CD4-positive, alpha-beta T cell treated with Interleukin-15 for 1 hour (primary cell): ENCODE measurements around the gene PSMD3.

ENCODE experiments used
- DNase-seq: peaks from one replicate; pipeline ENCODE4 v3.0.0-alpha.2; 2020

PSMD3 gene

DNA sequence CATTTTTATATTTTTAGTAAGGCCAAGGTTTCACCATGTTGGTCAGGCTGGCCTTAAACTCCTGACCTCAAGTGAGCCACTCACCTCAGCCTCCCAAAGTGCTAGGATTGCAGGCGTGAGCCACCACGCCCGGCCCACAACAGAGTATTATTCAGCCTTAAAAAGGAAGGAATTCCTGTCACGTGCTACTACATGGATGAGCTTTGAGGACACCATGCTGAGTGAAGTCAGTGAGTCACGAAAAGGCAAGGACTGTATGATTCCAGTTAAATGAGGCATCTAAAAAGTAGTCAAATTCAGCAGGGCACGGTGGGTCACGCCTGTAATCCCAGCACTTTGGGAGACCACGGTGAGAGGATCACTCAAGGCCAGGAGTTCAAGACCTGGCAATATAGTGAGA, 44.3 kb downstream of the PSMD3 start:
- DNase-seq = no peak

DNA sequence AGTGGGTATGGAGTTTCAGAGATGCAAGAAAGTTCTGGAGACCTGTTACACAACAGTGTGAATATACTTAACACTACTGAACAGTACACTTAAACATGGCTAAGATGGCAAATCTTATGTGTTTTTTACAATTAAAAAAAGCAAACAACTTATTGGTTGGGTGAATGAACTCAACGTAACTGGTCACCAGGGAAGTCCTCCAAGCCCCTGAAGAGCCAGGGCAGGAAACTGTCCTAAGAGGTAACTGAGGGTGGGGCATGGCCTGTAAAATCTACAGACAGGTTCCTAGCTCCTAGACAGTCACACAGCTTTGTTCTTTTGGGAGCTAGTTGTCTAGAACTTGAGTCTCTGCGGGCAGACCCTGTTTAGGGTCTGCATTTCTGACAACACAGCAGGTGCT, 45.0 kb downstream of the PSMD3 start:
- DNase-seq = no peak

DNA sequence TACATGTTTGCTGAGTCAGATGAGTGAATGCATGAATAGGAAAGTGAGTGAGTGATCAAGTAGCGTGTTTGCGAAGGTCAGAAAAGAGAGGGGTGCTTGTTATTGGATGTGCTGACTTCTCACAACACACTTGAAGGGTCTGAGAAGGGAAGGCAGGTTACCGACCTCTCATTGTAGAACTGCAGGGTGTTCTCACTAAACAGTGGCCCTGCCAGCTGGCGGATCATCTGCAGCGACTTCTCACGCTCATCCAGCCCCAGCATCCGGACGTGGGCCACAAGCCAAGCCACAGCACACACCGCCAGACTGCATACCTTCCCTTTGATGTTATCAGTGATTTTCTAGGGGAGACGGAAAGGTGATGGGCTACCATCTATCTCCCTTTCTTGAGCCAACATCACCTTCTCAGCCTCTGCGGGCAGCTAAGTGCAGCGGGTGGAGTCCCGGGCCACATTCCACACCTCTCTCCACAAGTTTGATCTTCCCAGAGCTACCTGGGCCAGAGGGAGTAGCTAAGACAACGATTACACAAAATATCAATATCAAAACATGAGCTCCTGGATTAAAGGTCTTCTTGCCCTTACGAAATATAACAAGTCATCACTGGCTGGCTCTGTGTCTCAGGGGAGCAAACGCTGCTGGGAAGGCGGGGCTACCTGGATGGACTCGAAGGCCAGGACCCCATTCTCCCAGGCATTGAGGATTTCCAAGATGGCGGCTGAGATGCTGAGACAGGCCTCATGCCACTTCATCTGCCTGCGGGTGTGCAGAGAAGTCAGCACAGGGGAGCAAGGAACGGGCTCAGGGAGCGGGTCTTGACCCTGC, 45.6 kb downstream of the PSMD3 start:
- no peak for DNase-seq

DNA sequence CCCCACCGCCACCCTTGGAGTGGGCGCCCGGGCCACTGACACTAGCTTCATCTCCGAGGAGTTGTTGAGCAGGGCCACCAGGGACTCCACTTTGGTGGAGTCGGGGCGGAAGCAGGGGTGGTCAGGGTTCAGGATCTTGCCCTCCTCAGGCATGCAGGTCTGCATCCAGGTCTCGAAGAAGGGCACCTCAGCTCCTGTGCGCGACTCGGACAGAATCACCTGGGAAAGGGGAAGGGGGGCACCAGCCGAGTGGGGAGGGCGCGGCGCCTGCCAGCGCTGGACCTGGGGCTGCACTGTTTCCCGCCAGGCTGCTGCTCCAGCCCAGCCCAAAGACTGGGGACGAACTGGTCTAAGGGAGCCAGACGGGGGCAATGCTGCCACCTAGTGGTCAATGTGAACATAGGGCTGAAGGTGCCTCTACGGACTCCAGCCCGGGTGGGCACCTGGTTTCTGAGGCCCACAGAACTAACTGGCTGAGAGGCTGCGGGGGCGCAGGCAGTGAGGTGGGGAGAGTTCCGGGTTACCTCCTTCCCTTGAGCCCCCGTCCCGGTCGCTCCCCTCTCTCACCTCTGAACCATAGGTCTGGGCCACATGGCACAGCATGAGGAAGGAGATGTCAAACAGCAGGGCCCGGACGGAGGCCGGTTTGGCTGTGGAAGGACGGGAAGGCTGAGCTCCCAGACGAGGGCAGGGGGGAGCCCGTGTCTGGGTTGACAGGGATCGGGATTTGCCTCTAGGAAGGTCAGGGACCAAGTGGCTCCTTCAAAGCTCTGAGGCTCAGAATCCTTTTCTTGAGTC, 46.4 kb downstream of the PSMD3 start:
- peak; percentile 70 for DNase-seq

DNA sequence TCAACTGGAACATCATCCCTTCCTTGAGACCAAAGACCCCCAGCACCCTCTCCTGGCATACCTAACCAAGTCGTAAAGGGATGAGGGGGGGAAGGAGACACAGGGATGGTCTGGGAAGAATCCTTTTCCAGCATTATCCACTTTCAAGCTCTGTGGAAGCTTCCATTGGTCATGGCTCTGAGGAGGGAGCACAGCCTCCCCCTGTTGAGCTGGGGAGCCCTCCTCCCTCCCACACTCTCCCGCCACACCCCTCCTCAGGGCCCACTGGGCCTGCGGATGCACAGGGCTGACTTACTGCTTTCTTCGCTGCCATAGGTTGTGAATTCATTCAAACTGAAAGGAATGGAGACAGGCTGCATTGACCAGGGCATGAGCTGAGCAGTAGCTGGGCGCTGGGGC, 47.0 kb downstream of the PSMD3 start:
- DNase-seq = no peak

DNA sequence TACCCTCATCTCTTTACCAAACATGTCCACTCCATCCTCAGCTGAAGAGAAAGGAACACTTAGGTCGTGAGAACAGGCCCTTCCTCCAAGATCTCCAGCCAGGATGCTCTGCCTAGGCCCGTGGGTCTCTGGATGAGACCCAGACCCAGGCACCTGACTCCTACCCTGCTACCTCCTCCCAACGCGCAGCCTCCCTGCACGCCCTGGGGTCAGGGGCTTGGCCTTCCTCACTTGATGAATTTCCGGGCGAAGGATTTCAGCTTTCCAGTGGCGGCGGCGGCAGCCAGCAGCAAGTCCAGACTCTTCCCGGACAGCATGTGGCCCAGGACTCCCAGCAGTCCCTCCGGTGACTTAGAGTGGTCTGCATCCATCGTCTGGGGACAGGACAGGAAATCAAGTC, 48.0 kb downstream of the PSMD3 start:
- no peak for DNase-seq

DNA sequence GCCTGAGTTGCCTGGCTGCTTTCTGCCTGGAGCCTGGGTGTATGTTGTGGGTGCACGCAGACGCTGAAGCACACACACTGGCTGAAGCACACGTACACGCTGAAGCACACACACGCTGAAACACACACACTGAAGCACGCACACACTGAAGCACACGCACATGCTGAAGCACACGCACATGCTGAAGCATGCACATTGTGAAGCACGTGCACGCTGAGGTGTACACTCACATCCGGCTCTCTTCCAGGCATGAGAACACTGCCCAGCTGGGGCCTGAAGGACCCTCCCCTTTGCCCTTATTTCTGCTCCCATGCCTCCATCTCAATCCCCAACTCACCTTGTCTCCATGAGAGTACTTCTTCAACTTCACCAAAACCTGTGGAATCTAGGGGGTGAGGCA, 51.1 kb downstream of the PSMD3 start:
- DNase-seq = no peak

DNA sequence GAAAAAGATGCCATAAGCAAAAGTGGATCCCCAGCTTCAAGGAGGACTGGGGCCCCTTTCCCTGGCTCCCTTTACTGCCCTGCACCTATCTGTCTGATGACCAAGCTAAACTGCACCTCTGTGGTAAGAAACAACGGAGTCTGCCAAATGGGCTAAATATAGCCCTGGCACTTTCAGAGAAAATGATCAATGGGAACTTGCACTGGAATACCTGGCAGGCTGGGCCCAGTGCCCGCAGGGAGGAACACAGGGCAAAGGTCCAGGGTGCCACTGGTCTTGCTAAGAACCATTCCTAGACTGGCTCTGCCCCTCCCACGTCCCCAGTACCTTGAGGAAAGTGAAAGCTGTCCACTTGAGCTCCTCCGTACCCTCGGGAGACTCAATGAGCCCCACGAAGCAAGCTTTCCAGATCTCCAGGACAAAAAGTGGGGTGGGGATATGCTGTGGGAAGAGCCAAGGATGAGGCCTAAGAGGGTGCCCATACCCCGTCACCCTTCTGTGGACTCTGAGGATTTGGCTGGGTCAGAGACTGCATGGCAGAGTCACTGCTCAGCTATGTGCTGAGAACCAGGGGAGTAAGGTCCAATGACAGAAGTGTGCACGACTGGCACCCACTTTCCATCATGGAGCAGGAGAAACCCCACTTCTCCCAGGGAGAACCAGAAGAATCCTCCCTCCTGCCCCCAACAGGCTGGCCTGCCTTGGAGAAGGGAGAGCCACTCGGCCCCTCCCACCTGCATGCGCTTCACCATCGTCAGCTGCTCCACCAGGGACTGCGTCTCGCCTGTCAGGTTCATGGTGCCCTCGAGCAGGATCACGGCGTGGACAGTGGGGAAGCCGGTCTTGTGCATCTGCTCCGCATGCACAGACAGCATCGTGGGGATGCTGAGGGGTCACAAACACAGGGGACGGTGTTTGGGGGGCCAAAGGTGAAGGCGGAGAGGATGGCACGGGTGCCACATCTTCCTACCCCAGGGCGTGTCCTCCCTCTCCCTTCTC, 52.0 kb downstream of the PSMD3 start:
- DNase-seq = no peak

DNA sequence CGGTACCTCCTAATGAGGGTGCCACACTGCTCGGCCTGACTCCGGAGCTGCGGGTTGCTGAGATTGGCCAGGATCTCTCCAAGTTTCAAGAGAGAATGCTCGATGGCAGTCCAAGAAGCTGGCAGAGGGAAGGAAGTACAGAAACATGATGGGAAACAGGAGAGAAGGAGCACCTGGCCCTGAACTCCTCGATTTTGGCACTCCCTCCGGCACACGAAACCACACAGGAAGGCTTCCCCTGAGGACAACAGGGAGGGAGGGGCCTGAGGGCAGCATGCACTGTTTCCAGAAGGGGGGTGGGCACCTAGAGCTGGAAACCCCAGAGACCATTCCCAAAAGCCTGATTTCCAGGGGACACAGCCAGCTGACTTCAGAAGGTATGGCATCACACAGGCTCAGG, 52.7 kb downstream of the PSMD3 start:
- DNase-seq = no peak

DNA sequence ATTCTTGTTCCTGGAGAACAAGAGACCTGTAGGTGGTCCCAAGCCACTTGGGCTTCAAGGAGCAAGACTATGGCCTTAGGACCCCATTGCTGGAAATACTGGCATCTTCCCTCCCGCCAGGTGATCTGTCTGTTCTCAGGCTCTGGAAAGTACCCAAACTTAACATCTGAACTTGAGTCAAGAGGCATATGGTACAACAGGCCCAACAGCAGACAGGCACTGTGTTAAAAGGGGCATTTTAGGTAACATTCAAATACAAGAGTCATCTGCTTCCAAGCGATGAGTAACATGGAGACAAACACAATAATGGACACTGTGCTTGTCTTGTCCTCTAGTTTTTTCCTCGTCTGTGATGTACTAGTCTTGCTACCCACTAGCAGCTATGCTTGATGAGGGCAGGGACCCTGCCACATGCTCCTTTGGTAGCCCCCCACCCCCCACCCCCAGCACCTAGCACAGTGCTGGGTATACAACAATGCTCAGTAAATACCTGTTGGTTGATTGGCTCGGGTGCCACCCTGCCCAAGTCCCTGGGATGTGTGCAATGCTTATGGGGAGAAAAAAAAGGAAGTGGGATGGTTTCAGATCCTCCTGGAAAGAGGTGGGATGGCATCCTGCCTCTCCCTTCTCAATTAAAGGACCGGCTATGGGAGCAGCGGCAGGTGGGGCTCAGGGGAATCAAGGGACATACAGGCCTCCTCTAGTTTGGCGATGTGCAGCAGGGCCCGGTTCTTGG, 54.0 kb downstream of the PSMD3 start:
- DNase-seq = no peak

DNA sequence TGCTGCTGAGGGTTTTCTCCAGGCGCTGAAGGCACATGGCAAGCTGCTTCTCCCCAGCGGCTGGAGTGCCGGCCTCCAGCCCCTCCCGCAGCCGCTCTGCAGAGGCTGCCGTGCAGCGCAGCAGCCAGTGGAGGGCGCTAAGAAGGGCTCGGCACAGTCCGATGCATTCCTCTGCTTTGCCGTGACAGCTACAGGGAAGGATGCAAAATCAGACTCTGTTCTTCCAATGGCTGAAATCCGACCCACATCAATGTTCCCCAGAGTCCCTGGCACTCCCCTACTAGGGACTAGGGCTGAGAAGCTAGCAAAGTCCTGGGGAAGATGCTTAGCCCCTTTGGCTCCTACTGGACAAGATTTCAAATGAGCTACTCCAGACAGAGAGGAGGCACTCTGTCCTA, 54.6 kb downstream of the PSMD3 start:
- DNase-seq = no peak

DNA sequence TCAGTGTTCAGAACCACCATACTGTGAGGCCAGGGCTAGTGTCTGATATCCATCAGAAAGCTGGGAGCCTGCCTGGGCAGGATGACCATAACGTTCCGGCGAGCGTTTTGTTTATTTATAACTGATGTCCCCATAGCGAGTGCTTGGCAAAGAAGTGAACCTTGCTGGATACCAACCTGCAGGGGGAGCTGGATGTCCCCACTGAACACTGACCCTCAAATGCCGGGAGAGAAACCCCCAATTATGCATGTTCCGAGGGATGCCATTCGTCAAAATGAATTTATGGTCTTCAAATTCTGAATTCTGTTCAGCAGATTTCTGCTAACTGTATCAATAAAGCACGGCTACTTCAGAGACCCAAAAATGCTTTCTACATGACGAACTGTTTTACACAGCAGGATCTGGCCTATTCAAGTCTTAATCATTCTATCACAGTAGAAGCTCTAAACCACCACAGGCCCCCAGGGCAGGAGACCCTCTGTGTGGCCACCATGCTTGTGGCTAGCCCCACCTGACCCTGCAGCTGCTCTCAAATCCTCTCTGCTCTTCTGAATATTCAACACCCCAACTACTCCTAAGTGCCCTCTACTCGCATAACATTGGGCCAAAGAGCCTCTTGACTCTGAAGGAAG, 58.4 kb downstream of the PSMD3 start:
- no peak for DNase-seq

DNA sequence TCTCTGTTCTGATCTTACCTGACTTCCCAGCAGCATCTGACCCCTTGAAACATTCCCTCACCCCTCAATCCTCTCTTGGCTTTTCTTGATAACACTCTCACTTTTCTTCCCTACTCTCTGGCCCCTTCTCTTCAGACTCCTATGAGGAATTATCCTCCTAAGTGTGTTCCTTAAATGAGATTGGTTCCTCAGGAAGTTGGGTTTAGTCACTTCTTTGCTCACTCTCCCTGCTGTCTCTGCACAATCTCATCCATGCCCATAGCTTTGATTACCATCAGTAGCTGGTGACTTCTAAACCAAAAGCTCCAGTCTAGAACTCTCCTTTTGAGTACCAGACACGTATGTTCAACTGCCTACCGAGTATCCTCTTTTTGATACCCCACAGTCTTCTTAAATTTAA, 60.6 kb downstream of the PSMD3 start:
- DNase-seq = no peak
